Hepatocyte (in vitro differentiated cells): ENCODE measurements around the gene LIAS. TPM values are rescaled to one million over a fixed set of nuclear protein-coding genes. Genes with fewer than 3 reads are reported as not detected.

Source experiments
- DNase-seq: peaks from one replicate; pipeline ENCODE4 v3.0.0-alpha.2; 2016; ENCODE audit warnings: low spot score
- H2AFZ ChIP-seq: fragments of 200-600 bp; sonication (generic); 2 replicates; pipeline ENCODE4 v1.6.0; 2016; ENCODE audit warnings: antibody characterized with exemption, mild to moderate bottlenecking
- H3K27ac ChIP-seq: fragments of 200-600 bp; sonication (generic); 2 replicates; pipeline ENCODE4 v1.5.1; 2016; ENCODE audit warnings: mild to moderate bottlenecking
- H3K27me3 ChIP-seq: fragments of 200-600 bp; sonication (generic); 2 replicates; pipeline ENCODE4 v1.6.1; 2016
- H3K36me3 ChIP-seq: fragments of 200-600 bp; sonication (generic); replicated peaks from 2 replicates; pipeline ENCODE4 v1.5.1; 2016; ENCODE audit warnings: low read depth; ENCODE audit not compliant: insufficient read depth
- H3K4me1 ChIP-seq: fragments of 200-600 bp; sonication (generic); 2 replicates; pipeline ENCODE4 v1.5.1; 2016; ENCODE audit warnings: mild to moderate bottlenecking, moderate library complexity; ENCODE audit not compliant: insufficient read depth
- H3K4me2 ChIP-seq: fragments of 200-600 bp; sonication (generic); 2 replicates; pipeline ENCODE4 v1.6.0; 2016
- H3K4me3 ChIP-seq: fragments of 200-600 bp; sonication (generic); 2 replicates; pipeline ENCODE4 v1.5.1; 2016; ENCODE audit warnings: mild to moderate bottlenecking
- H3K79me2 ChIP-seq: fragments of 200-600 bp; sonication (generic); 2 replicates; pipeline ENCODE4 v1.6.0; 2017; ENCODE audit warnings: mild to moderate bottlenecking
- H3K9me2 ChIP-seq: fragments of 200-600 bp; sonication (generic); replicated peaks from 2 replicates; pipeline ENCODE4 v1.6.0; 2017; ENCODE audit warnings: mild to moderate bottlenecking; ENCODE audit not compliant: insufficient read depth
- H3K9me3 ChIP-seq: fragments of 200-600 bp; sonication (generic); 2 replicates; pipeline ENCODE4 v1.5.1; 2016; ENCODE audit warnings: low read depth, mild to moderate bottlenecking
- H4K20me1 ChIP-seq: fragments of 200-600 bp; sonication (generic); 2 replicates; pipeline ENCODE4 v1.6.0; 2016; ENCODE audit warnings: mild to moderate bottlenecking; ENCODE audit not compliant: insufficient read depth, poor library complexity, severe bottlenecking
- CTCF ChIP-seq: fragments of 200-600 bp; sonication (generic); IDR thresholded peaks from 2 replicates; pipeline ENCODE4 v1.5.1; 2016; ENCODE audit warnings: antibody characterized with exemption, mild to moderate bottlenecking; ENCODE audit not compliant: poor library complexity
- EZH2 ChIP-seq: fragments of 200-600 bp; sonication (generic); IDR thresholded peaks from 2 replicates; pipeline ENCODE4 v1.6.1; 2016; ENCODE audit warnings: antibody characterized with exemption, mild to moderate bottlenecking, borderline replicate concordance
- EZH2phosphoT487 ChIP-seq: fragments of 200-600 bp; sonication (generic); IDR thresholded peaks from one replicate; pipeline ENCODE4 v1.6.1; 2018; ENCODE audit warnings: antibody characterized with exemption, mild to moderate bottlenecking, low read depth, moderate library complexity; ENCODE audit not compliant: unreplicated experiment, severe bottlenecking
- WGBS: methylation state at CpG from one replicate; pipeline ENCODE4 v1.1.6; 2016; ENCODE audit warnings: low lambda C conversion rate; ENCODE audit errors: missing lambda C conversion rate; 5-methylcytosine and 5-hydroxymethylcytosine counted together
- polyA plus RNA-seq: library from polyadenylated mRNA; unstranded; fragments of >200 nt; fragmentation: Nextera tagmentation; extraction: Ambion mirVana; gene quantifications from 2 replicates; pipeline ENCODE4 v1.2.1, GENCODE V29; 2016
- total RNA-seq: library from RNA; depleted of rRNA; stranded (reverse); fragments of >200 nt; gene quantifications from 2 replicates; pipeline ENCODE4 v1.2.3, GENCODE V29; 2014

The LIAS gene
- total and polyA plus RNA-seq, 2 experiments from 2014 or later: 10.3 to 12.3 TPM

GRCh38 chr4:39446842-39447573 is 11.8 kb upstream of the LIAS start:
- peak; percentile 33 for TF ChIP-seq CTCF
- no peak for TF ChIP-seq EZH2
- no peaks in the 10 kb centered on the region for H4K20me1 ChIP-seq
- H2AFZ ChIP-seq: peak overlapping the region; percentile 17
- no peaks in the 10 kb centered on the region for H3K9me2 ChIP-seq
- no peaks in the 10 kb centered on the region for H3K79me2 ChIP-seq
- peak overlapping the region; percentile 11 for H3K27ac ChIP-seq
- peak overlapping the region; percentile 20 for H3K4me3 ChIP-seq
- H3K27me3 ChIP-seq: no peaks in the 10 kb centered on the region
- no peaks in the 10 kb centered on the region for H3K9me3 ChIP-seq
- peak; percentile 73 for DNase-seq
- no peaks in the 10 kb centered on the region for H3K4me1 ChIP-seq
- WGBS: 40% methylated on average over 61 of the region's 61 CpGs
- H3K36me3 ChIP-seq: no peaks in the 10 kb centered on the region
- H3K4me2 ChIP-seq: peak overlapping the region; percentile 82

- DNase-seq: no peak
- H3K9me3 ChIP-seq: no peaks in the 10 kb centered on the region
- H3K27ac ChIP-seq: peak overlapping the region; percentile 50
- peaks cover 13% of the 10 kb centered on the region for H3K79me2 ChIP-seq
- no peak overlapping the region for H3K4me3 ChIP-seq
- WGBS: 80% methylated on average over 2 of the region's 2 CpGs
- no peaks in the 10 kb centered on the region for H3K9me2 ChIP-seq
- TF ChIP-seq EZH2phosphoT487 (no peak), CTCF (no peak), EZH2 (no peak)
- peaks cover under 1% of the 10 kb centered on the region for H3K36me3 ChIP-seq
- H2AFZ ChIP-seq: no peak overlapping the region
- no peaks in the 10 kb centered on the region for H3K27me3 ChIP-seq
- H4K20me1 ChIP-seq: peaks cover 23% of the 10 kb centered on the region
- peak overlapping the region; percentile 50 for H3K4me2 ChIP-seq
- H3K4me1 ChIP-seq: no peaks in the 10 kb centered on the region
Measured at GRCh38 chr4:39450618-39451017, 8.2 kb upstream of the LIAS start.

- TF ChIP-seq EZH2phosphoT487: no peak
- no peak for TF ChIP-seq EZH2
- no peak for TF ChIP-seq CTCF
- Histone ChIP-seq H3K79me2 (peaks cover 22% of the 10 kb centered on the region), H3K4me3 (no peak overlapping the region), H3K27me3 (no peaks in the 10 kb centered on the region), H3K9me2 (no peaks in the 10 kb centered on the region), H3K27ac (no peak overlapping the region), H3K36me3 (peaks cover 4% of the 10 kb centered on the region), H3K4me1 (peaks cover 2% of the 10 kb centered on the region), H4K20me1 (peaks cover 32% of the 10 kb centered on the region), H2AFZ (no peak overlapping the region), H3K4me2 (no peak overlapping the region), H3K9me3 (no peaks in the 10 kb centered on the region)
- over 99% methylated on average over 6 of the region's 6 CpGs for WGBS
- no peak for DNase-seq
Measured at GRCh38 chr4:39451423-39452023, 7.3 kb upstream of the LIAS start.
